T-helper 2 cell (primary cell): ENCODE data around the gene TUBB2B.
"Not testable (repeated sequence)": the region's sequence is repeated elsewhere in the genome, so short reads cannot be mapped to it uniquely, and the experiment has no call there.

ENCODE experiments used
- DNase-seq, 5 experiments: peaks; one replicate each; pipeline versions ENCODE4 v3.0.0 to v3.0.0-alpha.2; 2012 to 2022

The TUBB2B gene

GRCh38 chr6:3209114-3210023, 18.1 kb downstream of the TUBB2B start:
- peak in 2 of 5 experiments; percentile 51 to 63 for DNase-seq

- no peak for DNase-seq
These were observed 18.7 kb downstream of the TUBB2B start for GRCh38 chr6:3208775-3209113.

GRCh38 chr6:3208098-3208774, 19.2 kb downstream of the TUBB2B start:
- no peak for DNase-seq

GRCh38 chr6:3206339-3207015, 21.0 kb downstream of the TUBB2B start:
- DNase-seq = no peak

GRCh38 chr6:3205913-3206312, 21.5 kb downstream of the TUBB2B start:
- DNase-seq = no peak

- DNase-seq = no peak
These were observed 22.5 kb downstream of the TUBB2B start for GRCh38 chr6:3204921-3205320.

- DNase-seq = no peak
These were observed 24.3 kb downstream of the TUBB2B start for GRCh38 chr6:3202999-3203696.

- DNase-seq = no peak
These were observed 26.1 kb downstream of the TUBB2B start for GRCh38 chr6:3201388-3201787.

- no peak for DNase-seq
These were observed 26.8 kb downstream of the TUBB2B start for GRCh38 chr6:3200682-3201081.

- no peak for DNase-seq
These were observed 28.1 kb downstream of the TUBB2B start for GRCh38 chr6:3199382-3199781.

GRCh38 chr6:3197734-3198133, 29.7 kb downstream of the TUBB2B start:
- not testable (repeated sequence) for DNase-seq

GRCh38 chr6:3196770-3197169, 30.7 kb downstream of the TUBB2B start:
- no peak for DNase-seq

- DNase-seq = no peak
These were observed 31.6 kb downstream of the TUBB2B start for GRCh38 chr6:3195695-3196497.

- DNase-seq = no peak
These were observed 32.1 kb downstream of the TUBB2B start for GRCh38 chr6:3195420-3195694.

- DNase-seq = peak in 1 of 5 experiments; percentile 24
These were observed 32.7 kb downstream of the TUBB2B start for GRCh38 chr6:3194535-3195419.

GRCh38 chr6:3193102-3193849, 34.2 kb downstream of the TUBB2B start:
- no peak for DNase-seq

GRCh38 chr6:3190779-3191178, 36.7 kb downstream of the TUBB2B start:
- no peak for DNase-seq

- no peak for DNase-seq
These were observed 37.4 kb downstream of the TUBB2B start for GRCh38 chr6:3190056-3190455.

- DNase-seq = not testable (repeated sequence)
These were observed 38.3 kb downstream of the TUBB2B start for GRCh38 chr6:3189192-3189591.

GRCh38 chr6:3188262-3188661, 39.2 kb downstream of the TUBB2B start:
- no peak for DNase-seq
